Measurements from ENCODE around the gene ABCA13.

The ABCA13 gene

GRCh38 chr7:48381571-48381970 lies 210.3 kb downstream of the ABCA13 start:
- DNase-seq (ENCODE audit: low read depth) = no peak

GRCh38 chr7:48384180-48384752 lies 213.0 kb downstream of the ABCA13 start:
- no peak for DNase-seq (ENCODE audit: low read depth)

- DNase-seq (ENCODE audit: low read depth) = no peak
Measured at GRCh38 chr7:48387932-48388331, 216.7 kb downstream of the ABCA13 start.

- DNase-seq (ENCODE audit: low read depth) = no peak
Measured at GRCh38 chr7:48388911-48389310, 217.7 kb downstream of the ABCA13 start.

GRCh38 chr7:48389977-48390376 lies 218.7 kb downstream of the ABCA13 start:
- no peak for DNase-seq (ENCODE audit: low read depth)

GRCh38 chr7:48390388-48391327 lies 219.4 kb downstream of the ABCA13 start:
- DNase-seq (ENCODE audit: low read depth) = no peak

- no peak for DNase-seq (ENCODE audit: low read depth)
Measured at GRCh38 chr7:48398191-48398590, 226.9 kb downstream of the ABCA13 start.

GRCh38 chr7:48402721-48403120 lies 231.5 kb downstream of the ABCA13 start:
- no peak for DNase-seq (ENCODE audit: low read depth)

GRCh38 chr7:48408731-48409130 lies 237.5 kb downstream of the ABCA13 start:
- no peak for DNase-seq (ENCODE audit: low read depth)

GRCh38 chr7:48411619-48412018 lies 240.4 kb downstream of the ABCA13 start:
- no peak for DNase-seq (ENCODE audit: low read depth)

- no peak for DNase-seq (ENCODE audit: low read depth)
Measured at GRCh38 chr7:48414011-48414732, 242.9 kb downstream of the ABCA13 start.

GRCh38 chr7:48416327-48416908 lies 245.2 kb downstream of the ABCA13 start:
- DNase-seq (ENCODE audit: low read depth) = no peak

- no peak for DNase-seq (ENCODE audit: low read depth)
Measured at GRCh38 chr7:48419401-48419800, 248.1 kb downstream of the ABCA13 start.

GRCh38 chr7:48420206-48420605 lies 248.9 kb downstream of the ABCA13 start:
- DNase-seq (ENCODE audit: low read depth) = no peak

GRCh38 chr7:48421357-48421756 lies 250.1 kb downstream of the ABCA13 start:
- DNase-seq (ENCODE audit: low read depth) = no peak

- DNase-seq (ENCODE audit: low read depth) = no peak
Measured at GRCh38 chr7:48424731-48425130, 253.5 kb downstream of the ABCA13 start.

GRCh38 chr7:48426331-48426965 lies 255.2 kb downstream of the ABCA13 start:
- DNase-seq (ENCODE audit: low read depth) = no peak

- no peak for DNase-seq (ENCODE audit: low read depth)
Measured at GRCh38 chr7:48426966-48427555, 255.8 kb downstream of the ABCA13 start.

GRCh38 chr7:48427671-48428070 lies 256.4 kb downstream of the ABCA13 start:
- DNase-seq (ENCODE audit: low read depth) = no peak

- no peak for DNase-seq (ENCODE audit: low read depth)
Measured at GRCh38 chr7:48428091-48428684, 256.9 kb downstream of the ABCA13 start.

- no peak for DNase-seq (ENCODE audit: low read depth)
Measured at GRCh38 chr7:48429117-48429516, 257.9 kb downstream of the ABCA13 start.
